ENCODE results near the gene HGS. TPM values are rescaled to one million over a fixed set of nuclear protein-coding genes. Genes with fewer than 3 reads are reported as not detected.

Gene HGS
- total and polyA plus RNA-seq, 2 of the 13 experiments (the other 11 are each of a cell fraction or from before 2014, with no cell fraction given) = 73.3 to 78.1 TPM

DNA sequence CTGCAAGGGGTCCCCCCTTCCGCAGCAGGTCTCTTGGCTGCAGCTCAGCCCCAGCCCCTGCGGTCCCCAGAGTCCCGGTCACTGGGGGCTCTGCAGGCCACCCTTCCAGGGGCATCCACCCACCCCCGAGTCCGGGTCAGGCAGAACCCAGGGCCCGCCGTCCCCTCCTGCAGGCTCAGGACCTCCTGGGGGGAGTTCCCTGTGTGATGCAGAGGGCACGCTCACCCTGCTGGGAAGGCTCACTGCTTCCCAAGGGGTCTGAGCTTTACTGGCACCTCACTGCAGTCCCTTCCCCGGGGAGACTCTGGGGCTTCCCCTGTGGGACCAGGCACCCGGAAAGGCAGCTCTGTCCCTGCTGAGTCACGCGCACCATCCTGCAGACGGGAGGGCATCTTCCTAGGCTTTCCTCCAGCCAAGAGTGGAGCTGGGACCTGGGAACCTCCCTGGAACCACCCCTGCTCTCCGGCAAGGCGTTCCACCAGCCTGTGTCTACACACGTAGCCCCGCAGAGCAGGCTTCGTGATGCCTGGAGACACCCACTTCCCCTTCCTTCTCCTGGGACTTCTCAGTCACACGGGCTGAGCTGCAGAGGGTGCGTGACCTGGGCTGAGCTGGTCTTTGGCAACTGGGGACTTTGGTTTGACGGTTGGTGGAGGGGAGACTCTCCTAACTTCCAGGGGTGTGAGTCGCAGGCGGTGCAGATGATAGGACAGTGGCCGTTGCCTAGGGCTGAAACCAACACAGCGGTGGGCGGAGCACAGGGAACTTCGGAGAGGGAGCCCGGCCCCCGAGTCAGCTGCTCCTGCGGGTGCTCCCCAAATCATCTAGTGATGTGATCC, 51.7 kb downstream of the HGS start (continued):
- TF ChIP-seq, protein P1, sequence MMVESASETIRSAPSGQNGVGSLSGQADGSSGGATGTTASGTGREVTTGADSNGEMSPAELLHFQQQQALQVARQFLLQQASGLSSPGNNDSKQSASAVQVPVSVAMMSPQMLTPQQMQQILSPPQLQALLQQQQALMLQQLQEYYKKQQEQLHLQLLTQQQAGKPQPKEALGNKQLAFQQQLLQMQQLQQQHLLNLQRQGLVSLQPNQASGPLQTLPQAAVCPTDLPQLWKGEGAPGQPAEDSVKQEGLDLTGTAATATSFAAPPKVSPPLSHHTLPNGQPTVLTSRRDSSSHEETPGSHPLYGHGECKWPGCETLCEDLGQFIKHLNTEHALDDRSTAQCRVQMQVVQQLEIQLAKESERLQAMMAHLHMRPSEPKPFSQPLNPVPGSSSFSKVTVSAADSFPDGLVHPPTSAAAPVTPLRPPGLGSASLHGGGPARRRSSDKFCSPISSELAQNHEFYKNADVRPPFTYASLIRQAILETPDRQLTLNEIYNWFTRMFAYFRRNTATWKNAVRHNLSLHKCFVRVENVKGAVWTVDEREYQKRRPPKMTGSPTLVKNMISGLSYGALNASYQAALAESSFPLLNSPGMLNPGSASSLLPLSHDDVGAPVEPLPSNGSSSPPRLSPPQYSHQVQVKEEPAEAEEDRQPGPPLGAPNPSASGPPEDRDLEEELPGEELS (CRISPR knock-in tag; IDR thresholded peaks at IDR 0.05) = no peak
- no peak for TF ChIP-seq ZNF562 (CRISPR knock-in tag; IDR thresholded peaks at IDR 0.05; ENCODE audit: borderline replicate concordance)
- no peak for TF ChIP-seq NAIF1 (CRISPR knock-in tag; IDR thresholded peaks at IDR 0.05; ENCODE audit: borderline replicate concordance)
- TF ChIP-seq CREB1 (IDR thresholded peaks at IDR 0.05) = no peak
- TF ChIP-seq CREB1 (CRISPR knock-in tag; IDR thresholded peaks at IDR 0.05) = no peak
- no peak for TF ChIP-seq ZEB1 (IDR thresholded peaks at IDR 0.05; ENCODE audit: insufficient replicate concordance, low read depth)
- no peak for TF ChIP-seq ZSCAN29 (CRISPR knock-in tag; conservative IDR thresholded peaks at IDR 0.05)
- peak; percentile 4; the same call in 1 of the 2 replicates for TF ChIP-seq CEBPB (IDR thresholded peaks at IDR 0.05; ENCODE audit: borderline replicate concordance, low read depth, low read length)
- TF ChIP-seq SPEN (CRISPR knock-in tag; IDR thresholded peaks at IDR 0.05; ENCODE audit: low read depth) = peak; percentile 26; the same call in 1 of the 2 replicates
- no peak for TF ChIP-seq HMG20B (CRISPR knock-in tag; conservative IDR thresholded peaks at IDR 0.05)
- no peak for TF ChIP-seq BHLHE40 (IDR thresholded peaks at IDR 0.05; ENCODE audit: low read length)
- TF ChIP-seq, protein P2, sequence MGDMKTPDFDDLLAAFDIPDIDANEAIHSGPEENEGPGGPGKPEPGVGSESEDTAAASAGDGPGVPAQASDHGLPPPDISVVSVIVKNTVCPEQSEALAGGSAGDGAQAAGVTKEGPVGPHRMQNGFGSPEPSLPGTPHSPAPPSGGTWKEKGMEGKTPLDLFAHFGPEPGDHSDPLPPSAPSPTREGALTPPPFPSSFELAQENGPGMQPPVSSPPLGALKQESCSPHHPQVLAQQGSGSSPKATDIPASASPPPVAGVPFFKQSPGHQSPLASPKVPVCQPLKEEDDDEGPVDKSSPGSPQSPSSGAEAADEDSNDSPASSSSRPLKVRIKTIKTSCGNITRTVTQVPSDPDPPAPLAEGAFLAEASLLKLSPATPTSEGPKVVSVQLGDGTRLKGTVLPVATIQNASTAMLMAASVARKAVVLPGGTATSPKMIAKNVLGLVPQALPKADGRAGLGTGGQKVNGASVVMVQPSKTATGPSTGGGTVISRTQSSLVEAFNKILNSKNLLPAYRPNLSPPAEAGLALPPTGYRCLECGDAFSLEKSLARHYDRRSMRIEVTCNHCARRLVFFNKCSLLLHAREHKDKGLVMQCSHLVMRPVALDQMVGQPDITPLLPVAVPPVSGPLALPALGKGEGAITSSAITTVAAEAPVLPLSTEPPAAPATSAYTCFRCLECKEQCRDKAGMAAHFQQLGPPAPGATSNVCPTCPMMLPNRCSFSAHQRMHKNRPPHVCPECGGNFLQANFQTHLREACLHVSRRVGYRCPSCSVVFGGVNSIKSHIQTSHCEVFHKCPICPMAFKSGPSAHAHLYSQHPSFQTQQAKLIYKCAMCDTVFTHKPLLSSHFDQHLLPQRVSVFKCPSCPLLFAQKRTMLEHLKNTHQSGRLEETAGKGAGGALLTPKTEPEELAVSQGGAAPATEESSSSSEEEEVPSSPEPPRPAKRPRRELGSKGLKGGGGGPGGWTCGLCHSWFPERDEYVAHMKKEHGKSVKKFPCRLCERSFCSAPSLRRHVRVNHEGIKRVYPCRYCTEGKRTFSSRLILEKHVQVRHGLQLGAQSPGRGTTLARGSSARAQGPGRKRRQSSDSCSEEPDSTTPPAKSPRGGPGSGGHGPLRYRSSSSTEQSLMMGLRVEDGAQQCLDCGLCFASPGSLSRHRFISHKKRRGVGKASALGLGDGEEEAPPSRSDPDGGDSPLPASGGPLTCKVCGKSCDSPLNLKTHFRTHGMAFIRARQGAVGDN (CRISPR knock-in tag; IDR thresholded peaks at IDR 0.05) = peak; percentile 70
- TF ChIP-seq, protein P3, sequence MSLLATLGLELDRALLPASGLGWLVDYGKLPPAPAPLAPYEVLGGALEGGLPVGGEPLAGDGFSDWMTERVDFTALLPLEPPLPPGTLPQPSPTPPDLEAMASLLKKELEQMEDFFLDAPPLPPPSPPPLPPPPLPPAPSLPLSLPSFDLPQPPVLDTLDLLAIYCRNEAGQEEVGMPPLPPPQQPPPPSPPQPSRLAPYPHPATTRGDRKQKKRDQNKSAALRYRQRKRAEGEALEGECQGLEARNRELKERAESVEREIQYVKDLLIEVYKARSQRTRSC (CRISPR knock-in tag; IDR thresholded peaks at IDR 0.05; ENCODE audit: low read depth) = no peak
- TF ChIP-seq, protein P4, sequence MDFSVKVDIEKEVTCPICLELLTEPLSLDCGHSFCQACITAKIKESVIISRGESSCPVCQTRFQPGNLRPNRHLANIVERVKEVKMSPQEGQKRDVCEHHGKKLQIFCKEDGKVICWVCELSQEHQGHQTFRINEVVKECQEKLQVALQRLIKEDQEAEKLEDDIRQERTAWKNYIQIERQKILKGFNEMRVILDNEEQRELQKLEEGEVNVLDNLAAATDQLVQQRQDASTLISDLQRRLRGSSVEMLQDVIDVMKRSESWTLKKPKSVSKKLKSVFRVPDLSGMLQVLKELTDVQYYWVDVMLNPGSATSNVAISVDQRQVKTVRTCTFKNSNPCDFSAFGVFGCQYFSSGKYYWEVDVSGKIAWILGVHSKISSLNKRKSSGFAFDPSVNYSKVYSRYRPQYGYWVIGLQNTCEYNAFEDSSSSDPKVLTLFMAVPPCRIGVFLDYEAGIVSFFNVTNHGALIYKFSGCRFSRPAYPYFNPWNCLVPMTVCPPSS (IDR thresholded peaks at IDR 0.05) = no peak
- TF ChIP-seq ZNF614 (CRISPR knock-in tag; IDR thresholded peaks at IDR 0.05; ENCODE audit: borderline replicate concordance) = no peak
- TF ChIP-seq ZNF337 (CRISPR knock-in tag; IDR thresholded peaks at IDR 0.05; ENCODE audit: borderline replicate concordance, low read depth) = no peak
